HUES6 (cell line): ENCODE data around the gene SRD5A1.

Source experiments
- H3K27ac ChIP-seq: 2 replicates; pipeline ENCODE4 v1.7.0; 2013; ENCODE audit warnings: low read depth, mild to moderate bottlenecking, low read length, inconsistent platforms
- H3K27me3 ChIP-seq: 2 replicates; pipeline ENCODE4 v1.6.1; 2013; ENCODE audit warnings: low read length; ENCODE audit not compliant: control insufficient read depth, insufficient read depth
- H3K36me3 ChIP-seq: 2 replicates; pipeline ENCODE4 v1.6.1; 2013; ENCODE audit warnings: low read length; ENCODE audit not compliant: control insufficient read depth, insufficient read depth
- H3K4me1 ChIP-seq: 2 replicates; pipeline ENCODE4 v1.6.1; 2013; ENCODE audit warnings: low read length; ENCODE audit not compliant: control insufficient read depth, insufficient read depth
- H3K4me3 ChIP-seq: 2 replicates; pipeline ENCODE4 v1.5.1; 2013; ENCODE audit warnings: low read depth, low read length
- H3K9ac ChIP-seq: one replicate; pipeline ENCODE4 v1.6.1; 2013; ENCODE audit warnings: mild to moderate bottlenecking, low read length
- H3K9me3 ChIP-seq: 2 replicates; pipeline ENCODE4 v1.6.1; 2013; ENCODE audit warnings: low read depth, low read length; ENCODE audit not compliant: control insufficient read depth, insufficient read depth

Gene SRD5A1

DNA sequence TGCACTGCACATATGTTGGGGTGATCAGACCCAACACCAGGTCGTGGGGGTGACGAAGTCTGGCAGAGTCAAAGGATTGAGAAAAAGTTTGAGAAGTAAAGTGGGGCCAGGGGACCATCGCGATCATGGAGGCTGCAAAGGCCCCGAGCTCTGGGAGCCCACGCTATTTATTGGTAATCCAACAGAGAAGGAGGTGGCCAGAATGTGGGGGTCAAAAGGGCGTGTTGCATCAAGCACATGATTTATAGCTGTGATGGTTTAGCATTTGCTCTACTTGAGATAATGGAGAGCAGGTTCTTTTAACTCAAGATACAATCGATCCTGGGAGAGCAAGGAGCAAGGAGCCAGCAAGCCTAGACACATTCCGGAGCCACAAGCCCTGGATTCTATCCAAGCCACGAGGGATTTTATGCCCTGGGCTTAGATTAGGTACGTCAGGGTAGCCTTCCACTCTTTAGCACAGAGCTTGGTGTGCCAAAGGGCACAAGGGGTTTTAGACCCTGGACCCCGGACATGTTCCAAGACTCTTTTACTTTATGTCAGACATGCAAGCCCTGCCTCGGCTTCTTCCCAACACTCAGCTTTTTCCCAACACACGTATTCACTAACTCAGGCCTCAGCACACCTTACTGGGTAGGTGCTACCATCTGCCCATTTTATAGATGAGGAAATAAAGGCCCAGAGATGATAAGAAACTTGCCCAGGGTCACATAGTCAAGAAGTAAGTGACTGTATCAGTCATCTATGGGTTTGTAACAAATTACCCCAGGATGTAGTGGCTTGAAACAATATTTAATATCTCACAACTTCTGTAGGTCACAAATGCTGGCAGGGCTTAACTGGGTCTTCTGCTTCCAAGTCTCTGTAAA, 39.9 kb upstream of the SRD5A1 start:
- H3K36me3 ChIP-seq: peaks cover 17% of the 10 kb centered on the region
- H3K4me3 ChIP-seq: no peak overlapping the region
- no peaks in the 10 kb centered on the region for H3K4me1 ChIP-seq
- H3K27me3 ChIP-seq: no peaks in the 10 kb centered on the region
- H3K27ac ChIP-seq: no peak overlapping the region
- no peaks in the 10 kb centered on the region; the same call in 1 of the 2 replicates for H3K9me3 ChIP-seq
- H3K9ac ChIP-seq: no peak overlapping the region

DNA sequence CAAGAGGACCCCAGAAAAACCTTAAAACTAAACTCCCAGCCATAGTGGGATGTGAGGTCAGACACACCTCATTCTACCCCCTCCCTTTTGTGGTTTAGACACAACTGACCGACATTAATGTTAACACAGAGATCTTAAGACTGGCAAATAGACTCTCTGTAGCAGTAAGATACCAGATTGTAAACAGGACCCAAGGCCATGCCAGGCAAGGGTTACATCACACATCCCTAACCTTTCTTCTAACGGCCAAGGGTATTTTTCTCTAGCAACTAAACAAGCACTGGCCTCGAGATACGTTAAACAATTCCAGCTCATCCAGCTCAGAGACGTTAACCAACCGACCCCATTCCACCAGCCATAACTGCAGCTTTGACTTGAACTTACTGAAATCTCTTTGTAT, 39.2 kb upstream of the SRD5A1 start:
- Histone ChIP-seq H3K27me3 (no peaks in the 10 kb centered on the region), H3K27ac (no peak overlapping the region), H3K36me3 (peaks cover 24% of the 10 kb centered on the region), H3K4me3 (no peak overlapping the region), H3K4me1 (no peaks in the 10 kb centered on the region), H3K9me3 (no peaks in the 10 kb centered on the region; the same call in 1 of the 2 replicates), H3K9ac (no peak overlapping the region)

DNA sequence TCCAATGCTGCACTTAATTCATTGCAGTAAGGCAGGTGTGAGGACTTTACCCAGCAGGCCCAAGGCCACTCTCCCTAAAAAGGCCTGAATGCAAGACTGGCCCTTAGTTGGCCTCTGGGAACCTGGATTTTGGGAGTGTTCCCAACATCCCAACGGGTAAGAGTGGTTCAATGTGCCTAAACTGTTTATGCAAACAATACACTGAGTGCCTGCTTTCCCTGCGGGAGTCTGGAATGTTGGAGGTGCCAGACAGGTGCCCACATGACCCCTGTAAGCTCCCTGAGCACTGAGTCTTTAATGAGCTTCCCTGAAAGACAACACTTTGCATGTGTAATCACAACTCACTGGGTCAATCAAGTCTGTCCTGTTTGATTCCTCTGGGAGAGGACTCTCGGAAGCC, 37.8 kb upstream of the SRD5A1 start:
- Histone ChIP-seq H3K4me3 (no peak overlapping the region), H3K27ac (no peak overlapping the region), H3K27me3 (no peaks in the 10 kb centered on the region), H3K9ac (no peak overlapping the region), H3K4me1 (no peaks in the 10 kb centered on the region), H3K9me3 (no peaks in the 10 kb centered on the region; the same call in 1 of the 2 replicates), H3K36me3 (peaks cover 36% of the 10 kb centered on the region)

DNA sequence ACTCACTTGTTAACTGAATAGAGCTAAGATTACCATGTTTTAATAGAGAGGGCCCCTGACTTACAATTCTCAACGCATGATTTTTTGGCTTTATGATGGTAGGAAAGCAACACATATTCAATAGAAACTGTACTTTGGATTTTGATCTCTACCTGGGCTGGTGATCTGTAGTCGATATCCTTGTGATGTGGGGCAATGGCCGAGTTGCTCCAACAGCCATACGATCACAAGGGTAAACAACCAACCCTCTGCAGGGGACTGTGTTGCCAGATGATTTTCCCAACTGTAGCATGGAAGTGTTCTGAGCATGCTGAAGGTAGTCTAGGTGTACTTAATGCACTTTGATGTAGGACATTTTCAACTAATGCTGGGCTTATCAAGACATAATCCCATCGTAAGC, 36.9 kb upstream of the SRD5A1 start:
- Histone ChIP-seq H3K9ac (no peak overlapping the region), H3K4me3 (no peak overlapping the region), H3K9me3 (no peaks in the 10 kb centered on the region; the same call in 1 of the 2 replicates), H3K27ac (no peak overlapping the region), H3K4me1 (no peaks in the 10 kb centered on the region), H3K27me3 (no peaks in the 10 kb centered on the region), H3K36me3 (peaks cover 46% of the 10 kb centered on the region)

DNA sequence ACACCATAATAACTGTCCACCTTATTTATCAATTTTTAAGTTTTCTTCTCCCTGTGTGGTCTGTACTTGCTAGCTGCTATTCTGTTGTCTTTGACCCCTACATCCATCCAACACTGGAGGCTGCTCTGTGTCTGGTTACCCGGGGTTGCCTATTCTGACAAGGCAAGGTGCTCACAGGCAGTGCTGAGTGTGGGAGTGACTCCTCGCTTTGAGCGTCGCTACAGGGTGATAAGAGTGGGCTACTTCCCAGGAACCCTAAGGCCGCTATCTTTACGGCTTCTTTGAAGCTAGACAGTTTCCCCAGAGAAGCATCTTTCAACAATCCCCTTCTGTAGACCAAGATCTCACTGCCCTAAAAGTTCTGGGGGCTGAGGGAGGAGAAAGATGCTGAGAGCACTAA, 35.7 kb upstream of the SRD5A1 start:
- no peaks in the 10 kb centered on the region; the same call in 1 of the 2 replicates for H3K9me3 ChIP-seq
- no peaks in the 10 kb centered on the region for H3K4me1 ChIP-seq
- H3K27me3 ChIP-seq: no peaks in the 10 kb centered on the region
- no peak overlapping the region for H3K27ac ChIP-seq
- H3K4me3 ChIP-seq: no peak overlapping the region
- no peak overlapping the region for H3K9ac ChIP-seq
- H3K36me3 ChIP-seq: peaks cover 58% of the 10 kb centered on the region

DNA sequence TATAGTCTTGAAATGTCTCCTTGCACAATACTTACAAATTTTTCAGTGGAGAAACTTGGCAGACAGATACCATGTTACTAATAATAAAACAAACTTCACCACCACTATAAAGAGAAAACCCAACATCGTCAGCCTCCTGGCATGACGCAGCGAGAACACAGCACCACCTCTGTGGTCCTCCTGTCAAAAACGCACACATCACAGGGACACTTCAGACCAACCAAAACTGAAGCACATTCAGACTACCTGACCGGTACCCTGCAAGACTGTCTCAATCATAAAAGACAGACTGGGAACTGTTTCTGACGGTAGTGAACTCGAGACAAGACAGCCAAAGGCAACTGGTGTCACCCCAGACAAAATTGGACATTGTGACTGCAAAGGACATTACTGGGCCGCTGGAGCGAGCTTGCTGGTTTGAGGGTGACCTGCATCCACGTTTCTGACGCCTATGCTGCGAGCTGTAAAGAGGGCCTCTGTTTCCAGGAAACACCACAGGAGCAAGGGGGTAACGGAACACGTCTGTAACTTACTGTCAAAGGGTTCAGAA, 34.8 kb upstream of the SRD5A1 start:
- no peak overlapping the region for H3K4me3 ChIP-seq
- no peak overlapping the region for H3K9ac ChIP-seq
- no peaks in the 10 kb centered on the region for H3K27me3 ChIP-seq
- no peak overlapping the region for H3K27ac ChIP-seq
- H3K9me3 ChIP-seq: no peaks in the 10 kb centered on the region
- no peaks in the 10 kb centered on the region for H3K4me1 ChIP-seq
- H3K36me3 ChIP-seq: peaks cover 65% of the 10 kb centered on the region

DNA sequence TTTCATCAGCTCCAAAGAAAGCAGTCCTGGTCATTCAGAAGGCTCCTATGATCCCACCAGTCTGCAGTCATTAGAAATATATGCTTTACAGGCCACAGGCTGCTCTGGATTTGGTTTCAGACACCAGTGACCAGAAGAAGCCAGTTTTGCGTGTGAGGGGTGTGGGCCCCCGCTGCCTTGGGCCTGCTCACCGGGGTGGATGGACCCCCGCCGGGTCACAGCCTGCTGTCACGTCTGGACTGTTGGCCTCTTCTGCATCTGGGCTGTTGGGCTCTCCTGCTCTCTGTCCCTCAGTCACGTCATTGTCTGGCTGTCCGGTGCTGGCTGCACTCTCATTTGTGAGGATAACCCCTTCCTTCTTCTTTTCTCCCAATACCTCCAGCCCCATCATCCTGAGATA, 33.5 kb upstream of the SRD5A1 start:
- no peaks in the 10 kb centered on the region for H3K9me3 ChIP-seq
- no peaks in the 10 kb centered on the region for H3K27me3 ChIP-seq
- H3K4me1 ChIP-seq: no peaks in the 10 kb centered on the region
- H3K36me3 ChIP-seq: peaks cover 78% of the 10 kb centered on the region
- no peak overlapping the region for H3K4me3 ChIP-seq
- H3K9ac ChIP-seq: no peak overlapping the region
- no peak overlapping the region for H3K27ac ChIP-seq

DNA sequence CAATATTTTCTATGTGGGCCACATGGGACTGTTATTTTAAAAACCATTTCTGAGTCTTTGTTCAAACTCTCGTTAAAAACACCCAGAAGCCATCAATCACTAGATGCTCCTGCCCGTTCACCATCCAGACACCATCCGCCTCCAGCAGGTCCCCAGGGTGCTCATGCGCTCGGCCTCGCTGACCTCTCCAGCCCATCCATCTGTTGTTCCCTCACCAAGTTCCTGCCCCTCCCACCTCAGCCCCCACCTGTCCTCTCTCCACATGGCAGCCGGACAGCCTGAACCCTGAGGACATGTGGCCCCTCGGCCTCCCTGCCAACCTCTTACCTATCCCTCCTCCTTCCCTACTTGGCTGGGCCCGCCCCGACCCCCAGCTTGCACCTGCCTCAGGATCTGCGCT, 32.0 kb upstream of the SRD5A1 start:
- no peak overlapping the region for H3K4me3 ChIP-seq
- no peaks in the 10 kb centered on the region for H3K4me1 ChIP-seq
- no peaks in the 10 kb centered on the region for H3K9me3 ChIP-seq
- H3K9ac ChIP-seq: no peak overlapping the region
- no peak overlapping the region for H3K27ac ChIP-seq
- H3K27me3 ChIP-seq: no peaks in the 10 kb centered on the region
- peaks cover 92% of the 10 kb centered on the region for H3K36me3 ChIP-seq

DNA sequence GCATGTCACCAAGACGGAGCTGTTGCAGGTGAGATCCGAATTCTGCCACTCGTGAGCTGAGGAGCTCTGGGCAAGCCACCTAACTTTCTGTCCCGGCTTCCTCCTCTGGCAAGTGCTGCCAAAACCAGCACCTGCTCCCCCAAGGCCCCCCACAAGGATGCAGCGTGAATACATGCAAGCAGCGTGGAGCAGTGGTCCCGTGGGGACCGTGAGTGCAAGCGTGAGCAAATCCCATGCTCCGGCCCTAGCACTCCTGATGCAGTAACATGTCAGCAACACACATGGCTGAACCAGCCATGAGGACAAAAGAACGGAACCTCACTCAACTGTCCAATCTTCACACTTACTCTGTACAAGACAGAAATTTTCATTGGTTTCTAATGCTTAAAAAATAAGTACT, 31.4 kb upstream of the SRD5A1 start:
- no peak overlapping the region for H3K4me3 ChIP-seq
- no peak overlapping the region for H3K27ac ChIP-seq
- no peaks in the 10 kb centered on the region for H3K4me1 ChIP-seq
- H3K36me3 ChIP-seq: peaks cover 91% of the 10 kb centered on the region
- H3K9me3 ChIP-seq: no peaks in the 10 kb centered on the region
- H3K27me3 ChIP-seq: no peaks in the 10 kb centered on the region
- H3K9ac ChIP-seq: no peak overlapping the region

DNA sequence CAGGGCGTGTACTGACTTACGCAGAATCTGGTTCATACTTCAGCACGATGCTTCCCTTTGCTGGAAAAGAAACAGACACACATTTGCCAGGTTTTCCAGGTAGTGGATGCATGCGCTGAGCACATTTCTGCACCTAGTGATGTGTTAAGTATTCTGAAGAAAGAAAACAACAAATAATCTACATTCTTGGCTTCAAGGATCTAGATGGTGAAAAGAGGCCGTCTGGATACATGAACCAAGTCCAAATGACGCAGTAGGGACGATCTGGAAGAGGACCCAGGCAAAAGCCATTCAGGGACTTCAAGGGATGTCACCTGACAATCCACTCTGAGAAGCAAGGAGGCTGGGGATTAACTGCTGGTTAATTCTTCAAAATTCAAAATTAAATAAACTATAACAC, 30.8 kb upstream of the SRD5A1 start:
- Histone ChIP-seq H3K27ac (no peak overlapping the region), H3K4me1 (no peaks in the 10 kb centered on the region), H3K36me3 (peaks cover 95% of the 10 kb centered on the region), H3K27me3 (no peaks in the 10 kb centered on the region), H3K9me3 (no peaks in the 10 kb centered on the region), H3K4me3 (no peak overlapping the region), H3K9ac (no peak overlapping the region)

DNA sequence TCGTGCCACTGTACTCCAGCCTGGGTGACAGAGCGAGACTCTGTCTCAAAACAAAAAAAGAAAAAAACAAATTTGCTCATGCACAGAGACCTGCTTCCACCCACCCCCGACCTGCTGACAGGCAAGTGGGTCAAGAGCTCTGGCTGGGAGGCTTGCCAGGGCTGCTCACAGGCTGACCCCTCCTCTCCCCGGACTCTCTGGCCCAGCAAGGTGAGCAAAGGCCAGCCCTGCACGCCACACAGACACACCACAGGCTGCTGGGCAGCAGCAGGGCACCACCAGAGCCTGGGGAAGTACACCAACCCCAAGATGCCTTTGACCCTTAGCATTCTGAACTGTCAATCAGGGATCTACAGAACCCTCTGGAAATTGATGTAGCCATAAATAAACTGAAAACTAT, 29.6 kb upstream of the SRD5A1 start:
- no peak overlapping the region for H3K9ac ChIP-seq
- H3K9me3 ChIP-seq: no peaks in the 10 kb centered on the region
- peaks cover 95% of the 10 kb centered on the region for H3K36me3 ChIP-seq
- no peaks in the 10 kb centered on the region for H3K4me1 ChIP-seq
- no peaks in the 10 kb centered on the region for H3K27me3 ChIP-seq
- no peak overlapping the region for H3K4me3 ChIP-seq
- no peak overlapping the region for H3K27ac ChIP-seq
